ENCODE measurements around the gene PLEK.
"Not testable (repeated sequence)": the region's sequence is repeated elsewhere in the genome, so short reads cannot be mapped to it uniquely, and the experiment has no call there.

Gene PLEK

DNA sequence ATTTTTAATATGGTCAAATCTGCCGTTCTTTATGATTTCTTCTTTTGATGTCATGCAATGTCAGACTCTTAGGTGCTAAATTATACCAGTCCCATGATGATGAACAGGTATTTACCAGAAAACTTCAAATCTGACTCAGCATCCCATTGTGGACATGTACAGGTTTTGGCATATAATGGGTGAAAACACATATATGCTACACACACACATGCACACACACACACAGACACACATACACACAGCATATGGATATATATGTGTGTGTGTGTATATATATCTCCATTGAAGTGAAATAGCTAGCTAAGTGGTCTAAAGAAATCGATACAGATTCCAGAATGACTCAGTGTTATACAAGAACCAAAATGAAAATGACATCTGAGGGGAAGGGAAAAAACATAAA, 7.4 kb downstream of the PLEK start:
- DNase-seq (ENCODE audit: low read depth), result no peak
- H3K4me1 ChIP-seq (ENCODE audit: control insufficient read depth, insufficient read depth, low read length), result peaks cover 7% of the 10 kb centered on the region
- H3K36me3 ChIP-seq (ENCODE audit: control insufficient read depth, insufficient read depth, low read length, severe bottlenecking), result no peaks in the 10 kb centered on the region
- H3K27me3 ChIP-seq (replicated peaks; ENCODE audit: control insufficient read depth, insufficient read depth, low read length), result no peaks in the 10 kb centered on the region
- H3K4me3 ChIP-seq (ENCODE audit: low read length), result no peak overlapping the region
- H3K9me3 ChIP-seq (ENCODE audit: control insufficient read depth, low read length), result no peaks in the 10 kb centered on the region
- no peak overlapping the region for H3K9ac ChIP-seq (ENCODE audit: low read length)

DNA sequence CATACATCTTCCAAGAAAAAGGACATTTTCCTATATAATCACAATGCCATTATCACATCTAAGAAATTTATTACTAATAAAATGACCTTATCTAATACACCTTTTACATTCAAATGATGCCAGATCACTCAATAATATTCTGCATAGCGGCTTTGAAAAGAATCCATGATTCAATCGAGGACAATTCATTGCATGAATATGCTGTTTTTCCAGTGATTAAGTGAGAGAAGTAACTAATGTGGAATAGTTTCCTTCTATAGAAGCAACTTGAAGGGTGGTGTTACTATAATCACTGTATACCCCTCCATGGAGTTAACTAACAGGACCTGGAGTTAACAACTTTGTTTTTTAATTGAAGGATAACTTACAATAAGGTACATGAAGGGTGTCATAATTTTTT, 9.1 kb downstream of the PLEK start:
- H3K4me3 ChIP-seq (ENCODE audit: low read length), result no peak overlapping the region
- H3K27me3 ChIP-seq (replicated peaks; ENCODE audit: control insufficient read depth, insufficient read depth, low read length), result no peaks in the 10 kb centered on the region
- DNase-seq (ENCODE audit: low read depth), result no peak
- H3K36me3 ChIP-seq (ENCODE audit: control insufficient read depth, insufficient read depth, low read length, severe bottlenecking), result no peaks in the 10 kb centered on the region
- H3K9ac ChIP-seq (ENCODE audit: low read length), result no peak overlapping the region
- no peaks in the 10 kb centered on the region for H3K4me1 ChIP-seq (ENCODE audit: control insufficient read depth, insufficient read depth, low read length)
- H3K9me3 ChIP-seq (ENCODE audit: control insufficient read depth, low read length), result no peaks in the 10 kb centered on the region

DNA sequence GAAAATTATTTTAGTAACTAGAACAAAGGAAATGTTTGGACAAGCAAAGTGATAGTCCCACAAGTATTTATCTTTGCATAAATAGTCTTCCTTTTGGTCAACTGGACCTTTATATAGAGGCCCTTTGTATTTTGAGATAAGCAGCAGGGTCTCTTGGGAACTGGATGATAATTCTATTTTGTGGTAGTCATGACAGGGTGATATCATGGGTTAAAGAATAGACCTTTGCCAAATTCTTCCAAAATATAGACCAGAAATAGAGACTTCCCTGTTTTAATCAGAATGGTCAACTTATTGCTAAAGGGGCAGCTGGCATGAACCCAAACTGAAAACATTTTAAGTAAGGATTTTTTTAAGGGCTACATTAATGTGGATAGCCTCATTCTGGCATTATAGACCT, 10.5 kb downstream of the PLEK start:
- no peaks in the 10 kb centered on the region for H3K9me3 ChIP-seq (ENCODE audit: control insufficient read depth, low read length)
- H3K36me3 ChIP-seq (ENCODE audit: control insufficient read depth, insufficient read depth, low read length, severe bottlenecking), result no peaks in the 10 kb centered on the region
- H3K27me3 ChIP-seq (replicated peaks; ENCODE audit: control insufficient read depth, insufficient read depth, low read length), result peaks cover 5% of the 10 kb centered on the region
- no peak overlapping the region for H3K9ac ChIP-seq (ENCODE audit: low read length)
- no peak overlapping the region for H3K4me3 ChIP-seq (ENCODE audit: low read length)
- no peak for DNase-seq (ENCODE audit: low read depth)
- H3K4me1 ChIP-seq (ENCODE audit: control insufficient read depth, insufficient read depth, low read length), result no peaks in the 10 kb centered on the region

- Histone ChIP-seq H3K4me3 (ENCODE audit: low read length) (no peak overlapping the region), H3K9me3 (ENCODE audit: control insufficient read depth, low read length) (no peaks in the 10 kb centered on the region), H3K9ac (ENCODE audit: low read length) (no peak overlapping the region), H3K4me1 (ENCODE audit: control insufficient read depth, insufficient read depth, low read length) (no peaks in the 10 kb centered on the region), H3K27me3 (replicated peaks; ENCODE audit: control insufficient read depth, insufficient read depth, low read length) (peaks cover 5% of the 10 kb centered on the region), H3K36me3 (ENCODE audit: control insufficient read depth, insufficient read depth, low read length, severe bottlenecking) (no peaks in the 10 kb centered on the region)
- no peak for DNase-seq (ENCODE audit: low read depth)
These were observed 12.2 kb downstream of the PLEK start for GRCh38 chr2:68377137-68377780.

- H3K9me3 ChIP-seq (ENCODE audit: control insufficient read depth, low read length); H3K4me1 ChIP-seq (ENCODE audit: control insufficient read depth, insufficient read depth, low read length); H3K9ac ChIP-seq (ENCODE audit: low read length); DNase-seq (ENCODE audit: low read depth); H3K4me3 ChIP-seq (ENCODE audit: low read length); H3K36me3 ChIP-seq (ENCODE audit: control insufficient read depth, insufficient read depth, low read length, severe bottlenecking): not testable (repeated sequence)
- peaks cover 13% of the 10 kb centered on the region for H3K27me3 ChIP-seq (replicated peaks; ENCODE audit: control insufficient read depth, insufficient read depth, low read length)
These were observed 13.7 kb downstream of the PLEK start for GRCh38 chr2:68378779-68379178.

GRCh38 chr2:68379184-68379708, 14.2 kb downstream of the PLEK start:
- Histone ChIP-seq H3K27me3 (replicated peaks; ENCODE audit: control insufficient read depth, insufficient read depth, low read length) (peaks cover 13% of the 10 kb centered on the region), H3K36me3 (ENCODE audit: control insufficient read depth, insufficient read depth, low read length, severe bottlenecking) (no peaks in the 10 kb centered on the region), H3K9ac (ENCODE audit: low read length) (no peak overlapping the region), H3K4me1 (ENCODE audit: control insufficient read depth, insufficient read depth, low read length) (no peaks in the 10 kb centered on the region), H3K4me3 (ENCODE audit: low read length) (no peak overlapping the region), H3K9me3 (ENCODE audit: control insufficient read depth, low read length) (no peaks in the 10 kb centered on the region)
- DNase-seq (ENCODE audit: low read depth), result no peak

- no peak for DNase-seq (ENCODE audit: low read depth)
- no peaks in the 10 kb centered on the region for H3K9me3 ChIP-seq (ENCODE audit: control insufficient read depth, low read length)
- peaks cover 28% of the 10 kb centered on the region for H3K27me3 ChIP-seq (replicated peaks; ENCODE audit: control insufficient read depth, insufficient read depth, low read length)
- H3K36me3 ChIP-seq (ENCODE audit: control insufficient read depth, insufficient read depth, low read length, severe bottlenecking), result no peaks in the 10 kb centered on the region
- no peaks in the 10 kb centered on the region for H3K4me1 ChIP-seq (ENCODE audit: control insufficient read depth, insufficient read depth, low read length)
- H3K9ac ChIP-seq (ENCODE audit: low read length), result no peak overlapping the region
- no peak overlapping the region for H3K4me3 ChIP-seq (ENCODE audit: low read length)
These were observed 18.7 kb downstream of the PLEK start for GRCh38 chr2:68383778-68384177.

DNA sequence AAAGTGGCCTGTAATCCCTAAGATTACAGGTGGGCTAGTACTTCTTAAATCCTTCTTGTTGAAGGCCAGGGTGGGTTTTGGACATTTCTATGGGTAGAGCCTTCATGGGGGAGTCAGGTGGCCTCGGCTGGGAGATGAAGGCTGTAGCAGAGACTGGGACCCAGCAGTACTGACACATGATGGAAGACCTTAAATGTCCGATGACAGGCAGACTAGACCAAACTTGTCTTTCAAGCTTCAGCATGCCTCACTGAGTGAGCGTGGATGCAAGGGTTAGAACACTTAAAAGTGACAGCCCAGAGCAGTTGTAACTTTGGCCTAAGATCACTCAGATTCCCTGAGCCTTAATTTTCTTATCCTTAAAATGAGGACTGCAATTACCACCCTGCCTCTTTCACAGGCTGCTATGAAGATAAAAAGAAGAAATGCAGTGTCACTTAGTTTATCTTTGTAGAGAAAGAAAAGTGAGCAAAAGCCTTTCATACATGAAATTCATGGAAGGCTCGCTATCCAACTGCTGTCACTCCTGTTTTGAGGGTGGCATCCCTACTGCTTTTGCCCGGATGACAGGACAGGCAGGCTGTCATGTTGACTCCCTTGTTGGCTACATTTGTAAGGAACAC, 19.5 kb downstream of the PLEK start:
- Histone ChIP-seq H3K4me3 (ENCODE audit: low read length) (no peak overlapping the region), H3K4me1 (ENCODE audit: control insufficient read depth, insufficient read depth, low read length) (no peaks in the 10 kb centered on the region), H3K27me3 (replicated peaks; ENCODE audit: control insufficient read depth, insufficient read depth, low read length) (peaks cover 27% of the 10 kb centered on the region), H3K9ac (ENCODE audit: low read length) (no peak overlapping the region), H3K9me3 (ENCODE audit: control insufficient read depth, low read length) (no peaks in the 10 kb centered on the region), H3K36me3 (ENCODE audit: control insufficient read depth, insufficient read depth, low read length, severe bottlenecking) (no peaks in the 10 kb centered on the region)
- no peak for DNase-seq (ENCODE audit: low read depth)

DNA sequence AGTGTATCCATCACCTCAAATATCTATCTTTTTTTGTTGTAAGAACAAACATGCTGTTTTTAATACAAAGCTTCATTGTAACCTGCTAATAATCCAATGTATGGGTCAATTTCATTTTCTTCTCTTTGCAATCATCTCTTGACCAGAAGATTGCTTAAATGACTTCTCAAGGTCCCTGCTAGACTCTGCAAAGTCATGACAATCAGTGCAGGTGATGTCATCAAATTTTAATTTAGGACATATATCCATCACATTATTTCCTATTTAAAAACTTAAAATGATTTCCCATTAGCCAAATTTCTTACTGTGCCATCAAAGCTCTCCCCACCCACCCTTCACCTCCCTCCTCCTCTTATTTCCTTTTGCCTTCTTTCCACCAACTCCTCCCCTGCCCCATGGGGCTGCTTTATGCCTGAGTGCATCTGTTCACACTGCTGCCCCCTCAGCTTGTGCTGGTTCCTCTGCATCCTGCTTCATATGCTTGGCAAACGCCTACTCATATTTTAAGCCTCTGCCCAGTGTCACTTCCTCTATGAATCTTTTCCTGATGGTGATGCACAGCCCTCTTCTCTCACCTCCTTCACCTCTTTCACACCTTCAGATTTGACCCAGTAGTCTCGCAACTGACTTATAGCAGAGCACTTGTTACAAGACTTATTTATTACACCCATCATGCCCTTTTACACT, 20.3 kb downstream of the PLEK start:
- no peaks in the 10 kb centered on the region for H3K4me1 ChIP-seq (ENCODE audit: control insufficient read depth, insufficient read depth, low read length)
- H3K9ac ChIP-seq (ENCODE audit: low read length), result no peak overlapping the region
- H3K27me3 ChIP-seq (replicated peaks; ENCODE audit: control insufficient read depth, insufficient read depth, low read length), result peaks cover 24% of the 10 kb centered on the region
- H3K36me3 ChIP-seq (ENCODE audit: control insufficient read depth, insufficient read depth, low read length, severe bottlenecking), result no peaks in the 10 kb centered on the region
- H3K4me3 ChIP-seq (ENCODE audit: low read length), result no peak overlapping the region
- no peaks in the 10 kb centered on the region for H3K9me3 ChIP-seq (ENCODE audit: control insufficient read depth, low read length)
- no peak for DNase-seq (ENCODE audit: low read depth)

GRCh38 chr2:68385907-68386287, 20.8 kb downstream of the PLEK start:
- Histone ChIP-seq H3K4me1 (ENCODE audit: control insufficient read depth, insufficient read depth, low read length) (no peaks in the 10 kb centered on the region), H3K9ac (ENCODE audit: low read length) (no peak overlapping the region), H3K9me3 (ENCODE audit: control insufficient read depth, low read length) (no peaks in the 10 kb centered on the region), H3K36me3 (ENCODE audit: control insufficient read depth, insufficient read depth, low read length, severe bottlenecking) (no peaks in the 10 kb centered on the region), H3K4me3 (ENCODE audit: low read length) (no peak overlapping the region), H3K27me3 (replicated peaks; ENCODE audit: control insufficient read depth, insufficient read depth, low read length) (peaks cover 24% of the 10 kb centered on the region)
- DNase-seq (ENCODE audit: low read depth), result no peak

DNA sequence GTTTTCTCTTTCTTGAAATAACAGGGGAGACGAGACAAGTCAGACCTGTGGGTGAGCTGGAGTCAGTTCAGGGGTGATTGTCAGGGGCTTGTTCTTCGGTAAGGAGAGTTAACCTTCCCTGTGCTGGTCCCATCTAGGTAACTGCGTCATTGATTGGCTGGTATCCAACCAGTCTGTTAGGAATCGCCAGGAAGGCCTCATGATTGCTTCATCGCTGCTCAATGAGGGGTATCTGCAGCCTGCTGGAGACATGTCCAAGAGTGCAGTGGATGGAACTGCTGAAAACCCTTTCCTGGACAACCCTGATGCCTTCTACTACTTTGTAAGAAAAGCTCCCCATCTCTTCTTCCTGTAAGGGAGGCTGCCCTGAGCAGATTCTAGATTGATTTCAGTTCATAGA, 21.3 kb downstream of the PLEK start:
- Histone ChIP-seq H3K27me3 (replicated peaks; ENCODE audit: control insufficient read depth, insufficient read depth, low read length) (peaks cover 24% of the 10 kb centered on the region), H3K4me3 (ENCODE audit: low read length) (no peak overlapping the region), H3K36me3 (ENCODE audit: control insufficient read depth, insufficient read depth, low read length, severe bottlenecking) (no peaks in the 10 kb centered on the region), H3K4me1 (ENCODE audit: control insufficient read depth, insufficient read depth, low read length) (no peaks in the 10 kb centered on the region), H3K9me3 (ENCODE audit: control insufficient read depth, low read length) (no peaks in the 10 kb centered on the region), H3K9ac (ENCODE audit: low read length) (no peak overlapping the region)
- no peak for DNase-seq (ENCODE audit: low read depth)

All from adipocyte (in vitro differentiated cells).